HepG2 (cell line): ENCODE data around the gene PDE8B. TPM values are rescaled to one million over a fixed set of nuclear protein-coding genes. Genes with fewer than 3 reads are reported as not detected.

Source experiments
- PPARG ChIP-seq: conservative IDR thresholded peaks from 2 replicates; pipeline ENCODE4 v1.6.1; 2016; ENCODE audit warnings: missing biosample characterization, missing genetic modification reagents
- SRSF1 ChIP-seq: fragments of 200-400 bp; formaldehyde crosslinking; optimal IDR thresholded peaks from 2 replicates; pipeline ENCODE3; 2017; ENCODE audit warnings: mild to moderate bottlenecking, low read depth, low read length, moderate library complexity
- ZNF326 ChIP-seq: sonication (generic); formaldehyde crosslinking; IDR thresholded peaks from 2 replicates; pipeline ENCODE4 v1.4.0; 2020; ENCODE audit warnings: missing genetic modification reagents, borderline replicate concordance
- ZNF354B ChIP-seq: sonication (generic); formaldehyde crosslinking; IDR thresholded peaks from 2 replicates; pipeline ENCODE4 v1.8.0; 2022; ENCODE audit warnings: mild to moderate bottlenecking, missing genetic modification reagents
- ZNF737 ChIP-seq: sonication (generic); formaldehyde crosslinking; IDR thresholded peaks from 2 replicates; pipeline ENCODE4 v1.5.0; 2020; ENCODE audit warnings: missing genetic modification reagents, mild to moderate bottlenecking, borderline replicate concordance
- polyA plus RNA-seq, 8 experiments: library from polyadenylated mRNA; depleted of rRNA in 3 of 8; stranded (reverse) in 7 of 8; unstranded in 1 of 8; fragments of >200 nt; fragmentation: Illumina TruSeq in 4 of 8; extraction: Trizol in 4 of 8; gene quantifications; 2 replicates each; pipeline versions ENCODE4 v1.2.1 to v1.2.3, GENCODE V29; 2011 to 2016; ENCODE audit warnings: low read depth in 4 of 8, missing spikeins in 1 of 8, mixed read lengths in 1 of 8; ENCODE audit not compliant: insufficient read depth in 1 of 8
- total RNA-seq, 5 experiments: library from RNA; depleted of rRNA; stranded (reverse); fragments of >200 nt; fragmentation: Illumina TruSeq; extraction: Trizol; gene quantifications; 2 replicates each; pipeline ENCODE4 v1.2.3, GENCODE V29; 2016; ENCODE audit warnings: low read depth in 1 of 5
- TF ChIP-seq, protein P1 (sequence below): sonication (generic); formaldehyde crosslinking; IDR thresholded peaks from 2 replicates; pipeline ENCODE4 v1.4.0; 2020; ENCODE audit warnings: mild to moderate bottlenecking, low read depth, missing genetic modification reagents
- TF ChIP-seq, protein P2 (sequence below): IDR thresholded peaks from 2 replicates; pipeline ENCODE4 v1.6.1; 2012; ENCODE audit warnings: low read length, improper control_type of control experiment
- TF ChIP-seq, protein P3 (sequence below): sonication (generic); formaldehyde crosslinking; IDR thresholded peaks from 2 replicates; pipeline ENCODE4 v1.5.0; 2020; ENCODE audit warnings: mild to moderate bottlenecking, missing genetic modification reagents, moderate library complexity

PDE8B gene
- total and polyA plus RNA-seq, 2 of the 13 experiments (the other 11 are each of a cell fraction or from before 2014, with no cell fraction given), result 0.07 TPM; not detected in 1

DNA sequence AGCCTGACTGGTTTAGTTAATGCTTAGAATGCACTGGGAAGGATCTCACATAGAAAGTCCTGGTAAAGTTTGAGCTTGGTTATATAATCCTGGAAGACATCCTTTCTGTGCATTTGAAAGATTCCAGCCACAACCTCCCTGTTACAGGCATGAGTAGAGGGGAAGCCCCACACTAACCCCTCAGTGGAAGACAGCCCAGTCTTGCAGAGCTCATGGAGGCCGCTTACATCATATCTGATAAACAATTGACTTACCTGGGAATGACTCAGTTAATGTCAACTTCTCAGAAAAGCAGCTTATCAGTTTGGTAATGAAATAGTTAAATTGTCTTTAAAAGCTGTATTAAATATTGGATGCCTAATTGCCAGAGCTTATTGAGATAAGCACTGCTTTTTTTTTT is 28.1 kb upstream of the PDE8B start (continued):
- TF ChIP-seq, protein P1, sequence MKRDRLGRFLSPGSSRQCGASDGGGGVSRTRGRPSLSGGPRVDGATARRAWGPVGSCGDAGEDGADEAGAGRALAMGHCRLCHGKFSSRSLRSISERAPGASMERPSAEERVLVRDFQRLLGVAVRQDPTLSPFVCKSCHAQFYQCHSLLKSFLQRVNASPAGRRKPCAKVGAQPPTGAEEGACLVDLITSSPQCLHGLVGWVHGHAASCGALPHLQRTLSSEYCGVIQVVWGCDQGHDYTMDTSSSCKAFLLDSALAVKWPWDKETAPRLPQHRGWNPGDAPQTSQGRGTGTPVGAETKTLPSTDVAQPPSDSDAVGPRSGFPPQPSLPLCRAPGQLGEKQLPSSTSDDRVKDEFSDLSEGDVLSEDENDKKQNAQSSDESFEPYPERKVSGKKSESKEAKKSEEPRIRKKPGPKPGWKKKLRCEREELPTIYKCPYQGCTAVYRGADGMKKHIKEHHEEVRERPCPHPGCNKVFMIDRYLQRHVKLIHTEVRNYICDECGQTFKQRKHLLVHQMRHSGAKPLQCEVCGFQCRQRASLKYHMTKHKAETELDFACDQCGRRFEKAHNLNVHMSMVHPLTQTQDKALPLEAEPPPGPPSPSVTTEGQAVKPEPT, result no peak
- TF ChIP-seq PPARG (no peak), ZNF326 (CRISPR knock-in tag) (no peak), ZNF737 (CRISPR knock-in tag) (no peak), SRSF1 (no peak), ZNF354B (CRISPR knock-in tag) (no peak)
- TF ChIP-seq, protein P2, sequence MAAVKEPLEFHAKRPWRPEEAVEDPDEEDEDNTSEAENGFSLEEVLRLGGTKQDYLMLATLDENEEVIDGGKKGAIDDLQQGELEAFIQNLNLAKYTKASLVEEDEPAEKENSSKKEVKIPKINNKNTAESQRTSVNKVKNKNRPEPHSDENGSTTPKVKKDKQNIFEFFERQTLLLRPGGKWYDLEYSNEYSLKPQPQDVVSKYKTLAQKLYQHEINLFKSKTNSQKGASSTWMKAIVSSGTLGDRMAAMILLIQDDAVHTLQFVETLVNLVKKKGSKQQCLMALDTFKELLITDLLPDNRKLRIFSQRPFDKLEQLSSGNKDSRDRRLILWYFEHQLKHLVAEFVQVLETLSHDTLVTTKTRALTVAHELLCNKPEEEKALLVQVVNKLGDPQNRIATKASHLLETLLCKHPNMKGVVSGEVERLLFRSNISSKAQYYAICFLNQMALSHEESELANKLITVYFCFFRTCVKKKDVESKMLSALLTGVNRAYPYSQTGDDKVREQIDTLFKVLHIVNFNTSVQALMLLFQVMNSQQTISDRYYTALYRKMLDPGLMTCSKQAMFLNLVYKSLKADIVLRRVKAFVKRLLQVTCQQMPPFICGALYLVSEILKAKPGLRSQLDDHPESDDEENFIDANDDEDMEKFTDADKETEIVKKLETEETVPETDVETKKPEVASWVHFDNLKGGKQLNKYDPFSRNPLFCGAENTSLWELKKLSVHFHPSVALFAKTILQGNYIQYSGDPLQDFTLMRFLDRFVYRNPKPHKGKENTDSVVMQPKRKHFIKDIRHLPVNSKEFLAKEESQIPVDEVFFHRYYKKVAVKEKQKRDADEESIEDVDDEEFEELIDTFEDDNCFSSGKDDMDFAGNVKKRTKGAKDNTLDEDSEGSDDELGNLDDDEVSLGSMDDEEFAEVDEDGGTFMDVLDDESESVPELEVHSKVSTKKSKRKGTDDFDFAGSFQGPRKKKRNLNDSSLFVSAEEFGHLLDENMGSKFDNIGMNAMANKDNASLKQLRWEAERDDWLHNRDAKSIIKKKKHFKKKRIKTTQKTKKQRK, result no peak
- TF ChIP-seq, protein P3, sequence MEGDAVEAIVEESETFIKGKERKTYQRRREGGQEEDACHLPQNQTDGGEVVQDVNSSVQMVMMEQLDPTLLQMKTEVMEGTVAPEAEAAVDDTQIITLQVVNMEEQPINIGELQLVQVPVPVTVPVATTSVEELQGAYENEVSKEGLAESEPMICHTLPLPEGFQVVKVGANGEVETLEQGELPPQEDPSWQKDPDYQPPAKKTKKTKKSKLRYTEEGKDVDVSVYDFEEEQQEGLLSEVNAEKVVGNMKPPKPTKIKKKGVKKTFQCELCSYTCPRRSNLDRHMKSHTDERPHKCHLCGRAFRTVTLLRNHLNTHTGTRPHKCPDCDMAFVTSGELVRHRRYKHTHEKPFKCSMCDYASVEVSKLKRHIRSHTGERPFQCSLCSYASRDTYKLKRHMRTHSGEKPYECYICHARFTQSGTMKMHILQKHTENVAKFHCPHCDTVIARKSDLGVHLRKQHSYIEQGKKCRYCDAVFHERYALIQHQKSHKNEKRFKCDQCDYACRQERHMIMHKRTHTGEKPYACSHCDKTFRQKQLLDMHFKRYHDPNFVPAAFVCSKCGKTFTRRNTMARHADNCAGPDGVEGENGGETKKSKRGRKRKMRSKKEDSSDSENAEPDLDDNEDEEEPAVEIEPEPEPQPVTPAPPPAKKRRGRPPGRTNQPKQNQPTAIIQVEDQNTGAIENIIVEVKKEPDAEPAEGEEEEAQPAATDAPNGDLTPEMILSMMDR (CRISPR knock-in tag), result no peak
